Kidney epithelial cell (primary cell): Measurements from ENCODE around the gene DSCAM. TPM values are rescaled to one million over a fixed set of nuclear protein-coding genes. Genes with fewer than 3 reads are reported as not detected.

ENCODE experiments used
- DNase-seq: peaks from one replicate; pipeline ENCODE4 v3.0.0-alpha.2; 2010; ENCODE audit warnings: low read depth
- H3K27me3 ChIP-seq: 2 replicates; pipeline ENCODE4 v1.6.0; 2011; ENCODE audit warnings: low read length; ENCODE audit not compliant: control insufficient read depth, insufficient read depth
- H3K36me3 ChIP-seq: 2 replicates; pipeline ENCODE4 v1.5.1; 2011; ENCODE audit warnings: low read length; ENCODE audit not compliant: control insufficient read depth, insufficient read depth
- H3K4me3 ChIP-seq: 2 replicates; pipeline ENCODE4 v1.5.1; 2011; ENCODE audit warnings: low read depth, mild to moderate bottlenecking, control low read depth, low read length
- total RNA-seq: library from RNA; depleted of rRNA; stranded (reverse); fragments of >200 nt; gene quantifications from 2 replicates; pipeline ENCODE4 v1.2.3, GENCODE V29; 2015
- TF ChIP-seq, protein P1 (sequence below): IDR thresholded peaks from 2 replicates; pipeline ENCODE4 v1.5.1; 2011; ENCODE audit warnings: mild to moderate bottlenecking, moderate library complexity, low read length, control low read depth, inconsistent platforms; ENCODE audit not compliant: insufficient read depth, poor library complexity, severe bottlenecking

Gene DSCAM
- total RNA-seq, 1 donor from 2014 or later = 0.21 TPM

DNA sequence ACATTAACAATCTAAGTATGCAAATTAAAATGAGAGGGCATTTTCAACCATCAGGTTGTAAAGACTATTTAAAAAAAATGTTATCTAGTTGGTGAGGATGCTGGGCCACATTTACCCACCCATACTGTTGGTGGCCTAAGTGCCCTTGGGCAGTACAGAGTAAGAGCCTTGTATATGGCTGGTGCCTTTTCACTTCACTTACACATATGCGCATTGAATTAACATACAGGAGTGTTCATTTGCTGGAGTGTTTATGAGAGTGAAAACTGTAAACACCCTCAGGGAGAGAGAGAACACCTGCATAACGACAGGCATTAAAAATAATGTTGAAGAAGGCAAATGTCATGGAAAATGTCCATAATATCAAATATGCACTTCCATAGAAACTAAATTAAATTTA, 552.6 kb downstream of the DSCAM start:
- no peaks in the 10 kb centered on the region for H3K36me3 ChIP-seq
- no peak overlapping the region for H3K4me3 ChIP-seq
- no peaks in the 10 kb centered on the region for H3K27me3 ChIP-seq
- TF ChIP-seq, protein P1, sequence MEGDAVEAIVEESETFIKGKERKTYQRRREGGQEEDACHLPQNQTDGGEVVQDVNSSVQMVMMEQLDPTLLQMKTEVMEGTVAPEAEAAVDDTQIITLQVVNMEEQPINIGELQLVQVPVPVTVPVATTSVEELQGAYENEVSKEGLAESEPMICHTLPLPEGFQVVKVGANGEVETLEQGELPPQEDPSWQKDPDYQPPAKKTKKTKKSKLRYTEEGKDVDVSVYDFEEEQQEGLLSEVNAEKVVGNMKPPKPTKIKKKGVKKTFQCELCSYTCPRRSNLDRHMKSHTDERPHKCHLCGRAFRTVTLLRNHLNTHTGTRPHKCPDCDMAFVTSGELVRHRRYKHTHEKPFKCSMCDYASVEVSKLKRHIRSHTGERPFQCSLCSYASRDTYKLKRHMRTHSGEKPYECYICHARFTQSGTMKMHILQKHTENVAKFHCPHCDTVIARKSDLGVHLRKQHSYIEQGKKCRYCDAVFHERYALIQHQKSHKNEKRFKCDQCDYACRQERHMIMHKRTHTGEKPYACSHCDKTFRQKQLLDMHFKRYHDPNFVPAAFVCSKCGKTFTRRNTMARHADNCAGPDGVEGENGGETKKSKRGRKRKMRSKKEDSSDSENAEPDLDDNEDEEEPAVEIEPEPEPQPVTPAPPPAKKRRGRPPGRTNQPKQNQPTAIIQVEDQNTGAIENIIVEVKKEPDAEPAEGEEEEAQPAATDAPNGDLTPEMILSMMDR = no peak
- no peak for DNase-seq

DNA sequence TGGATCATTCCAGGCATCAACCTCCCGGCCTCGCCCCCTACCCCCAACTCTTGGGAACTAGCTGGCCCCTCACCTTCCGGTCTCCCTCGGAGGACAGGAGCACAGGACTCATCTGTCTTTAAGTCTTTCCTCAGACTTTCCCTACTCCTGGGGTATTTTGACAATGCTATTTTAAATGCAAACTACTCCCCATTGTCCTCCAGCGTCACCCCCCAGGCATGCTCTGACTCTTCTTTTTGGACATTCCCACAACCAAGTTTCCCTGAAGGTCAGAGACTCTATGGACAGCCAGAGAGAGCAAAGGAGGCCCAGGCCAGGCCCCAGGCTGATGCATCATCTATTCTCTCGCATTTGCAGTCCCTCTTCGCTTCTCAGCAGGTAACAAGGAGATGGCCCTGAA, 555.4 kb downstream of the DSCAM start:
- no peak for DNase-seq
- Histone ChIP-seq H3K27me3 (no peaks in the 10 kb centered on the region), H3K36me3 (no peaks in the 10 kb centered on the region), H3K4me3 (no peak overlapping the region)
- TF ChIP-seq, protein P1 = no peak

DNA sequence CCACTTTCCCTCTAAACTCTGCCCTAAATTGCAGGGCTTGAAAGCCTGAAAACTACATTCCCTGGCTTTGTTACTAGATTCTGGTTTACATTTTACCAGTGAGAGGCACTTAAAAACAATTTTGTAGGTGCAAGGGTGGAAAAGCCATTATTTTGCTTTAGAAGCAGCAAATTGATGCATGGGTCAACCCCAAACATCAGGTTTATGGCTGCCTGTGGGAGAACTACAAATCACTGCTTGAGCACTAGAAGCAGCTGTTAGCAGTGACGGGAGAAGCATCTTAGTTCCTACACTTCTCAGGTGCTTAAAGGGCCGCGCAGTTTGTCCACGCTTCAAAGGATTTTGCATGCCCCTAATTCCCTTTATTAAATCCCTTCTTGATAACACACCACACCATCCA, 562.5 kb downstream of the DSCAM start:
- Histone ChIP-seq H3K27me3 (no peaks in the 10 kb centered on the region), H3K36me3 (no peaks in the 10 kb centered on the region), H3K4me3 (no peak overlapping the region)
- no peak for DNase-seq
- TF ChIP-seq, protein P1 = no peak

DNA sequence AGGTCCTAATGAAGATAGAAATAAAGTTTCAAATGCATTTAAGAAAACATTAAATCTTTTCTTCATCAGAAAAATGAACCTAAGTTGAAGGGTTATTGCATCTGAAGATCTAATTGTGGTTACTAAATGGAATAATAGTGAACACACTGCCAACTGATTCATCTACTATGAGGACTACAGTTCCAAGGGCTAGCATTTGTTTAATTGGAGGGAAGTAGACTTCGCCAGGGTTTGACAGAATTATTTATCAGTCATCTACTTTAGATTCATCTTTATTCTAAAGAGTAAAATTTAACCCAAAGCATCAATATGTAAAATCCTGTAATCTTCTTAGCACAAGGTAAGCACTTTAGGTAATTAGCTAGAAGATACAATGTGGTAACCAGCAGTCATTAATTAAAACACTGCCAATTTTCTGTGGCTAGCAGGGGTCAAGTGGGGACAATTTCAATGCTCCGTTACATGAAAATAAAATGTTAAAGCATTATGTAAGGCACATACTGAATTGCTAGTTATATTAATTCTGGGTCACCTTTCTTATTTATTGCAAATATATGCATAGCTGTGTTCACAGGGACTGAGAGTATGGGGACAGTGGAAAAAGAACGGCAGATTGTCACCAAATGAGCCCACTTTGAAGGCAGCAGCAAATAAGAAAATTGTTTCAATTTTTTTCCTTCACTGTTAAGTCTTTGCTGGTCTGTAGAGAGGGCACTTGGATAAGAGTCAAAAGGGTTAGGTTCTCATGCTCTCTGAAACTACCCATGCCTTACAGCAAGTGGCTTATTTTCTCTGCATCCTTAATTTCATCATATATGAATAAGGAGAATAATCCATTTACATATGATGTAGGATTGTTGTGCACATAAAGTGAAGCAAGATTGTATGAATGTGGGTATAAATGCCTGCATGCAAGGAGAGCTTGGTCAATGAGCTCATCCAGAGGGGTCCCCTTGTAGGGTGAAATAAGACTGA, 563.8 kb downstream of the DSCAM start:
- Histone ChIP-seq H3K27me3 (no peaks in the 10 kb centered on the region), H3K4me3 (no peak overlapping the region), H3K36me3 (no peaks in the 10 kb centered on the region)
- DNase-seq = no peak
- TF ChIP-seq, protein P1 = no peak

DNA sequence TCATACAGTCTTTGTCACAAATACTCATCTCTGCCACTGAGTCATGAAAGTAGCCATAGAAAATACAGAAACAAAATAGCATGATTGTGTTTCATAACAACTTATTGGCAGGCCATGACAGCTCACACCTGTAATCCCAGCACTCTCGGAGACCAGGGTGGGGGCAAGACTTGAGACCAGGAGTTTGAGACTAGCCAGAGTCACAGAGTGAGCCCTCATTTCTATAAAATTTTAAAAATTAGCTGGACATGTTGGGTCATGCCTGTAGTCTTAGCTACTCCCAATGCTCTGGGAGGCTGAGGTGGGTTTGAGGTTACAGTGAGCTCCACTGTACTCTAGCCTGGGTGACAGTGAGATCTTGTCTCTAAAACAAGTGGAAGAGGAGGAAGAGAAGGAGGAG, 568.6 kb downstream of the DSCAM start:
- DNase-seq = no peak

More for the DNA sequence above, 568.6 kb downstream of the DSCAM start:
- no peaks in the 10 kb centered on the region for H3K27me3 ChIP-seq
- H3K4me3 ChIP-seq = no peak overlapping the region
- TF ChIP-seq, protein P1 = no peak
- no peaks in the 10 kb centered on the region for H3K36me3 ChIP-seq
